K562 (cell line): ENCODE results near the gene MROH2B.

Experiments used
- FOXK1 ChIP-seq: sonication (generic); formaldehyde crosslinking; IDR thresholded peaks from 2 replicates; pipeline ENCODE4 v1.8.0; 2022; ENCODE audit warnings: missing genetic modification reagents, mild to moderate bottlenecking, borderline replicate concordance
- POLR2A ChIP-seq: fragments of 450-650 bp; conservative IDR thresholded peaks from 2 replicates; pipeline ENCODE4 v1.6.1; 2016
- RAD51 ChIP-seq: fragments of 450-650 bp; IDR thresholded peaks from 2 replicates; pipeline ENCODE4 v1.7.1; 2016; ENCODE audit warnings: low read depth, mild to moderate bottlenecking, borderline replicate concordance
- RNF2 ChIP-seq: sonication (generic); IDR thresholded peaks from 2 replicates; pipeline ENCODE4 v1.6.1; 2016
- TAF7 ChIP-seq: fragments of 450-650 bp; IDR thresholded peaks from 2 replicates; pipeline ENCODE4 v1.6.1; 2016; ENCODE audit warnings: missing genetic modification characterization, missing compliant biosample characterization
- TCF7 ChIP-seq: sonication (generic); IDR thresholded peaks from 2 replicates; pipeline ENCODE4 v1.6.1; 2016; ENCODE audit warnings: antibody characterized with exemption, borderline replicate concordance
- ZNF764 ChIP-seq: fragments of 250-450 bp; sonication (Bioruptor Pico); IDR thresholded peaks from 2 replicates; pipeline ENCODE4 v1.4.0; 2020; ENCODE audit warnings: low read depth, mild to moderate bottlenecking, moderate library complexity
- TF ChIP-seq, protein P1 (sequence below), 3 experiments: IDR thresholded peaks in 2 of 3; conservative IDR thresholded peaks in 1 of 3; 2 replicates each; pipeline ENCODE4 v1.5.1; 2011 to 2012; ENCODE audit warnings: low read length in 3 of 3, mild to moderate bottlenecking in 3 of 3, control low read depth in 2 of 3, improper control_type of control experiment in 1 of 3, inconsistent platforms in 1 of 3, low read depth in 1 of 3, mixed read lengths in 1 of 3, moderate library complexity in 1 of 3; ENCODE audit not compliant: insufficient read depth in 2 of 3
- TF ChIP-seq, protein P2 (sequence below), 2 experiments: fragments of 450-650 bp; formaldehyde crosslinking in 1 of 2; IDR thresholded peaks; 2 replicates each; pipeline versions ENCODE4 v1.4.0 to v1.6.1; 2014 to 2020; ENCODE audit warnings: mild to moderate bottlenecking in 2 of 2, borderline replicate concordance in 1 of 2, low read depth in 1 of 2
- TF ChIP-seq, protein P3 (sequence below): fragments of 250-450 bp; sonication (Bioruptor Pico); IDR thresholded peaks from 2 replicates; pipeline ENCODE4 v1.5.0; 2022; ENCODE audit warnings: mild to moderate bottlenecking
- TF ChIP-seq, protein P4 (sequence below): sonication (generic); formaldehyde crosslinking; IDR thresholded peaks from 2 replicates; pipeline ENCODE4 v1.8.0; 2022; ENCODE audit warnings: missing genetic modification reagents, mild to moderate bottlenecking, borderline replicate concordance
- TF ChIP-seq, protein P5 (sequence below): fragments of 150-350 bp; IDR thresholded peaks from 2 replicates; pipeline ENCODE4 v1.6.1; 2014; ENCODE audit warnings: low read depth, mild to moderate bottlenecking, low read length, borderline replicate concordance

DNA sequence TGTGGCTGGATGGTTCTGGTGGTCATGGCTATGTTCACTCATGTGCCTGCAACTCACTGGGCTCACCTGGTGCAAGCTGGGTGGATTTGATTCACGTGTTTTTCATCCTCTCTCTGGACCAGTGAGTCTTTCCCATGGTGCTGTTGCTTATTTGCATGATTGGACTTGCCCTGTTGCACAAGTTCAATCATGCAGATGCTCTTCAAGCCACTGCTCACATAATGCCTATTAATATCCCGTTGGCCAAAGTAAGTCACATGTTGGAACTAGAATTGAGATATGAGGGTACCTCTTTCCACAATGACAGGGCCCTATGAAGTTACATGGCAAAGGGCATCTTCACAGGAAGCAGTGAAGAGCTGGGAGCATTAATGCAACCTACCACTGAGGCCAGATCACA, 26.5 kb upstream of the MROH2B start:
- no peak for TF ChIP-seq RAD51
- TF ChIP-seq, protein P1, sequence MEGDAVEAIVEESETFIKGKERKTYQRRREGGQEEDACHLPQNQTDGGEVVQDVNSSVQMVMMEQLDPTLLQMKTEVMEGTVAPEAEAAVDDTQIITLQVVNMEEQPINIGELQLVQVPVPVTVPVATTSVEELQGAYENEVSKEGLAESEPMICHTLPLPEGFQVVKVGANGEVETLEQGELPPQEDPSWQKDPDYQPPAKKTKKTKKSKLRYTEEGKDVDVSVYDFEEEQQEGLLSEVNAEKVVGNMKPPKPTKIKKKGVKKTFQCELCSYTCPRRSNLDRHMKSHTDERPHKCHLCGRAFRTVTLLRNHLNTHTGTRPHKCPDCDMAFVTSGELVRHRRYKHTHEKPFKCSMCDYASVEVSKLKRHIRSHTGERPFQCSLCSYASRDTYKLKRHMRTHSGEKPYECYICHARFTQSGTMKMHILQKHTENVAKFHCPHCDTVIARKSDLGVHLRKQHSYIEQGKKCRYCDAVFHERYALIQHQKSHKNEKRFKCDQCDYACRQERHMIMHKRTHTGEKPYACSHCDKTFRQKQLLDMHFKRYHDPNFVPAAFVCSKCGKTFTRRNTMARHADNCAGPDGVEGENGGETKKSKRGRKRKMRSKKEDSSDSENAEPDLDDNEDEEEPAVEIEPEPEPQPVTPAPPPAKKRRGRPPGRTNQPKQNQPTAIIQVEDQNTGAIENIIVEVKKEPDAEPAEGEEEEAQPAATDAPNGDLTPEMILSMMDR (IDR thresholded peaks at IDR 0.05 in 2 of 3, conservative IDR thresholded peaks at IDR 0.05 in 1 of 3; ENCODE audit: insufficient read depth in 2 of 3, low read depth in 1 of 3, low read length in 3 of 3) = no peak
- TF ChIP-seq TCF7 = no peak
- no peak for TF ChIP-seq TAF7
- no peak for TF ChIP-seq POLR2A
- TF ChIP-seq FOXK1 (CRISPR knock-in tag) = no peak
- TF ChIP-seq, protein P2, sequence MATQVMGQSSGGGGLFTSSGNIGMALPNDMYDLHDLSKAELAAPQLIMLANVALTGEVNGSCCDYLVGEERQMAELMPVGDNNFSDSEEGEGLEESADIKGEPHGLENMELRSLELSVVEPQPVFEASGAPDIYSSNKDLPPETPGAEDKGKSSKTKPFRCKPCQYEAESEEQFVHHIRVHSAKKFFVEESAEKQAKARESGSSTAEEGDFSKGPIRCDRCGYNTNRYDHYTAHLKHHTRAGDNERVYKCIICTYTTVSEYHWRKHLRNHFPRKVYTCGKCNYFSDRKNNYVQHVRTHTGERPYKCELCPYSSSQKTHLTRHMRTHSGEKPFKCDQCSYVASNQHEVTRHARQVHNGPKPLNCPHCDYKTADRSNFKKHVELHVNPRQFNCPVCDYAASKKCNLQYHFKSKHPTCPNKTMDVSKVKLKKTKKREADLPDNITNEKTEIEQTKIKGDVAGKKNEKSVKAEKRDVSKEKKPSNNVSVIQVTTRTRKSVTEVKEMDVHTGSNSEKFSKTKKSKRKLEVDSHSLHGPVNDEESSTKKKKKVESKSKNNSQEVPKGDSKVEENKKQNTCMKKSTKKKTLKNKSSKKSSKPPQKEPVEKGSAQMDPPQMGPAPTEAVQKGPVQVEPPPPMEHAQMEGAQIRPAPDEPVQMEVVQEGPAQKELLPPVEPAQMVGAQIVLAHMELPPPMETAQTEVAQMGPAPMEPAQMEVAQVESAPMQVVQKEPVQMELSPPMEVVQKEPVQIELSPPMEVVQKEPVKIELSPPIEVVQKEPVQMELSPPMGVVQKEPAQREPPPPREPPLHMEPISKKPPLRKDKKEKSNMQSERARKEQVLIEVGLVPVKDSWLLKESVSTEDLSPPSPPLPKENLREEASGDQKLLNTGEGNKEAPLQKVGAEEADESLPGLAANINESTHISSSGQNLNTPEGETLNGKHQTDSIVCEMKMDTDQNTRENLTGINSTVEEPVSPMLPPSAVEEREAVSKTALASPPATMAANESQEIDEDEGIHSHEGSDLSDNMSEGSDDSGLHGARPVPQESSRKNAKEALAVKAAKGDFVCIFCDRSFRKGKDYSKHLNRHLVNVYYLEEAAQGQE (IDR thresholded peaks at IDR 0.05; ENCODE audit: borderline replicate concordance) = no peak
- TF ChIP-seq, protein P2 (CRISPR knock-in tag; IDR thresholded peaks at IDR 0.05; ENCODE audit: low read depth) = no peak
- TF ChIP-seq RNF2 = no peak
- TF ChIP-seq, protein P3, sequence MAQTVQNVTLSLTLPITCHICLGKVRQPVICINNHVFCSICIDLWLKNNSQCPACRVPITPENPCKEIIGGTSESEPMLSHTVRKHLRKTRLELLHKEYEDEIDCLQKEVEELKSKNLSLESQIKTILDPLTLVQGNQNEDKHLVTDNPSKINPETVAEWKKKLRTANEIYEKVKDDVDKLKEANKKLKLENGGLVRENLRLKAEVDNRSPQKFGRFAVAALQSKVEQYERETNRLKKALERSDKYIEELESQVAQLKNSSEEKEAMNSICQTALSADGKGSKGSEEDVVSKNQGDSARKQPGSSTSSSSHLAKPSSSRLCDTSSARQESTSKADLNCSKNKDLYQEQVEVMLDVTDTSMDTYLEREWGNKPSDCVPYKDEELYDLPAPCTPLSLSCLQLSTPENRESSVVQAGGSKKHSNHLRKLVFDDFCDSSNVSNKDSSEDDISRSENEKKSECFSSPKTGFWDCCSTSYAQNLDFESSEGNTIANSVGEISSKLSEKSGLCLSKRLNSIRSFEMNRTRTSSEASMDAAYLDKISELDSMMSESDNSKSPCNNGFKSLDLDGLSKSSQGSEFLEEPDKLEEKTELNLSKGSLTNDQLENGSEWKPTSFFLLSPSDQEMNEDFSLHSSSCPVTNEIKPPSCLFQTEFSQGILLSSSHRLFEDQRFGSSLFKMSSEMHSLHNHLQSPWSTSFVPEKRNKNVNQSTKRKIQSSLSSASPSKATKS = no peak
- TF ChIP-seq ZNF764 = no peak
- TF ChIP-seq, protein P4, sequence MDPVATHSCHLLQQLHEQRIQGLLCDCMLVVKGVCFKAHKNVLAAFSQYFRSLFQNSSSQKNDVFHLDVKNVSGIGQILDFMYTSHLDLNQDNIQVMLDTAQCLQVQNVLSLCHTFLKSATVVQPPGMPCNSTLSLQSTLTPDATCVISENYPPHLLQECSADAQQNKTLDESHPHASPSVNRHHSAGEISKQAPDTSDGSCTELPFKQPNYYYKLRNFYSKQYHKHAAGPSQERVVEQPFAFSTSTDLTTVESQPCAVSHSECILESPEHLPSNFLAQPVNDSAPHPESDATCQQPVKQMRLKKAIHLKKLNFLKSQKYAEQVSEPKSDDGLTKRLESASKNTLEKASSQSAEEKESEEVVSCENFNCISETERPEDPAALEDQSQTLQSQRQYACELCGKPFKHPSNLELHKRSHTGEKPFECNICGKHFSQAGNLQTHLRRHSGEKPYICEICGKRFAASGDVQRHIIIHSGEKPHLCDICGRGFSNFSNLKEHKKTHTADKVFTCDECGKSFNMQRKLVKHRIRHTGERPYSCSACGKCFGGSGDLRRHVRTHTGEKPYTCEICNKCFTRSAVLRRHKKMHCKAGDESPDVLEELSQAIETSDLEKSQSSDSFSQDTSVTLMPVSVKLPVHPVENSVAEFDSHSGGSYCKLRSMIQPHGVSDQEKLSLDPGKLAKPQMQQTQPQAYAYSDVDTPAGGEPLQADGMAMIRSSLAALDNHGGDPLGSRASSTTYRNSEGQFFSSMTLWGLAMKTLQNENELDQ = no peak
- TF ChIP-seq, protein P5, sequence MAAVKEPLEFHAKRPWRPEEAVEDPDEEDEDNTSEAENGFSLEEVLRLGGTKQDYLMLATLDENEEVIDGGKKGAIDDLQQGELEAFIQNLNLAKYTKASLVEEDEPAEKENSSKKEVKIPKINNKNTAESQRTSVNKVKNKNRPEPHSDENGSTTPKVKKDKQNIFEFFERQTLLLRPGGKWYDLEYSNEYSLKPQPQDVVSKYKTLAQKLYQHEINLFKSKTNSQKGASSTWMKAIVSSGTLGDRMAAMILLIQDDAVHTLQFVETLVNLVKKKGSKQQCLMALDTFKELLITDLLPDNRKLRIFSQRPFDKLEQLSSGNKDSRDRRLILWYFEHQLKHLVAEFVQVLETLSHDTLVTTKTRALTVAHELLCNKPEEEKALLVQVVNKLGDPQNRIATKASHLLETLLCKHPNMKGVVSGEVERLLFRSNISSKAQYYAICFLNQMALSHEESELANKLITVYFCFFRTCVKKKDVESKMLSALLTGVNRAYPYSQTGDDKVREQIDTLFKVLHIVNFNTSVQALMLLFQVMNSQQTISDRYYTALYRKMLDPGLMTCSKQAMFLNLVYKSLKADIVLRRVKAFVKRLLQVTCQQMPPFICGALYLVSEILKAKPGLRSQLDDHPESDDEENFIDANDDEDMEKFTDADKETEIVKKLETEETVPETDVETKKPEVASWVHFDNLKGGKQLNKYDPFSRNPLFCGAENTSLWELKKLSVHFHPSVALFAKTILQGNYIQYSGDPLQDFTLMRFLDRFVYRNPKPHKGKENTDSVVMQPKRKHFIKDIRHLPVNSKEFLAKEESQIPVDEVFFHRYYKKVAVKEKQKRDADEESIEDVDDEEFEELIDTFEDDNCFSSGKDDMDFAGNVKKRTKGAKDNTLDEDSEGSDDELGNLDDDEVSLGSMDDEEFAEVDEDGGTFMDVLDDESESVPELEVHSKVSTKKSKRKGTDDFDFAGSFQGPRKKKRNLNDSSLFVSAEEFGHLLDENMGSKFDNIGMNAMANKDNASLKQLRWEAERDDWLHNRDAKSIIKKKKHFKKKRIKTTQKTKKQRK = no peak
